SJCRH30 (cell line): ENCODE data around the gene TRMT10C. TPM values are rescaled to one million over a fixed set of nuclear protein-coding genes. Genes with fewer than 3 reads are reported as not detected.

Experiments used
- DNase-seq, 2 experiments: peaks; one replicate each; pipeline ENCODE4 v3.0.0-alpha.2; 2015 to 2020
- H3K27ac ChIP-seq: fragments of 250-450 bp; sonication (Bioruptor Pico); 2 replicates; pipeline ENCODE4 v1.5.1; 2020; ENCODE audit warnings: mild to moderate bottlenecking, moderate library complexity
- H3K27me3 ChIP-seq: fragments of 250-450 bp; sonication (Bioruptor Pico); 2 replicates; pipeline ENCODE4 v1.5.1; 2020; ENCODE audit warnings: mild to moderate bottlenecking, moderate library complexity
- H3K36me3 ChIP-seq: fragments of 250-450 bp; sonication (Bioruptor Pico); 2 replicates; pipeline ENCODE4 v1.5.1; 2020; ENCODE audit warnings: mild to moderate bottlenecking, moderate library complexity
- H3K4me1 ChIP-seq: fragments of 250-450 bp; sonication (Bioruptor Pico); 2 replicates; pipeline ENCODE4 v1.5.1; 2020; ENCODE audit warnings: mild to moderate bottlenecking, moderate library complexity
- H3K4me3 ChIP-seq: fragments of 250-450 bp; sonication (Bioruptor Pico); 2 replicates; pipeline ENCODE4 v1.5.1; 2020; ENCODE audit warnings: mild to moderate bottlenecking, moderate library complexity
- H3K9me3 ChIP-seq: fragments of 250-450 bp; sonication (Bioruptor Pico); replicated peaks from 2 replicates; pipeline ENCODE4 v1.5.1; 2020; ENCODE audit warnings: mild to moderate bottlenecking, moderate library complexity
- total RNA-seq: library from RNA; depleted of rRNA; stranded (reverse); fragments of >200 nt; shearing (Covaris generic); gene quantifications from 2 replicates; pipeline ENCODE4 v1.2.3, GENCODE V29; 2014; rRNA removed

TRMT10C gene
- 76.7 and 88.6 TPM in 2 replicates for total RNA-seq

- Histone ChIP-seq H3K4me1 (no peaks in the 10 kb centered on the region), H3K36me3 (peaks cover 30% of the 10 kb centered on the region), H3K27me3 (no peaks in the 10 kb centered on the region), H3K27ac (peak within 1 kb of the TSS; percentile 67), H3K9me3 (no peaks in the 10 kb centered on the region), H3K4me3 (peak within 1 kb of the TSS; percentile 84)
- peak; percentile 95 to 98 for DNase-seq
Measured at GRCh38 chr3:101561630-101562328, at the start of gene TRMT10C. Gene TRMT10C (plus strand): TSS chr3:101561868. CDS start chr3:101564782, 2,914 bp downstream.

GRCh38 chr3:101512396-101512645, 49.3 kb upstream of the TRMT10C start:
- DNase-seq = no peak
- no peaks in the 10 kb centered on the region for H3K27me3 ChIP-seq
- no peaks in the 10 kb centered on the region for H3K4me1 ChIP-seq
- H3K27ac ChIP-seq = peak overlapping the region; percentile 76
- peak overlapping the region; percentile 78 for H3K4me3 ChIP-seq
- H3K9me3 ChIP-seq = no peaks in the 10 kb centered on the region
- H3K36me3 ChIP-seq = no peaks in the 10 kb centered on the region

- no peaks in the 10 kb centered on the region for H3K4me1 ChIP-seq
- H3K9me3 ChIP-seq = no peaks in the 10 kb centered on the region
- DNase-seq = peak; percentile 90 to 94
- peak within 1 kb of the TSS; percentile 76 for H3K27ac ChIP-seq
- no peaks in the 10 kb centered on the region for H3K27me3 ChIP-seq
- peak within 1 kb of the TSS; percentile 78 for H3K4me3 ChIP-seq
- H3K36me3 ChIP-seq = no peaks in the 10 kb centered on the region
Measured at GRCh38 chr3:101512646-101513418, 48.8 kb upstream of the TRMT10C start, which contains the start of gene SENP7. Gene SENP7 (minus strand): TSS chr3:101513212. CDS start chr3:101513130, 82 bp downstream.

- no peaks in the 10 kb centered on the region for H3K36me3 ChIP-seq
- H3K4me3 ChIP-seq = peak overlapping the region; percentile 78
- H3K4me1 ChIP-seq = no peaks in the 10 kb centered on the region
- no peak for DNase-seq
- peak overlapping the region; percentile 76 for H3K27ac ChIP-seq
- H3K27me3 ChIP-seq = no peaks in the 10 kb centered on the region
- no peaks in the 10 kb centered on the region for H3K9me3 ChIP-seq
Measured at GRCh38 chr3:101513419-101513986, 48.2 kb upstream of the TRMT10C start.

GRCh38 chr3:101518421-101518871, 43.2 kb upstream of the TRMT10C start:
- no peak overlapping the region for H3K4me3 ChIP-seq
- DNase-seq = peak in 1 of 2 experiments; percentile 39
- H3K27ac ChIP-seq = no peak overlapping the region
- H3K9me3 ChIP-seq = no peaks in the 10 kb centered on the region
- H3K4me1 ChIP-seq = no peaks in the 10 kb centered on the region
- no peaks in the 10 kb centered on the region for H3K36me3 ChIP-seq
- H3K27me3 ChIP-seq = no peaks in the 10 kb centered on the region

- no peaks in the 10 kb centered on the region for H3K4me1 ChIP-seq
Measured at GRCh38 chr3:101519685-101520365, 41.8 kb upstream of the TRMT10C start.

GRCh38 chr3:101521211-101521701, 40.4 kb upstream of the TRMT10C start:
- Histone ChIP-seq H3K4me1 (no peaks in the 10 kb centered on the region), H3K36me3 (no peaks in the 10 kb centered on the region), H3K27me3 (no peaks in the 10 kb centered on the region), H3K4me3 (no peak overlapping the region), H3K27ac (no peak overlapping the region), H3K9me3 (no peaks in the 10 kb centered on the region)
- DNase-seq = no peak

More at GRCh38 chr3:101519685-101520365, 41.8 kb upstream of the TRMT10C start:
- Histone ChIP-seq H3K9me3 (no peaks in the 10 kb centered on the region), H3K27ac (no peak overlapping the region), H3K4me3 (no peak overlapping the region), H3K36me3 (no peaks in the 10 kb centered on the region), H3K27me3 (no peaks in the 10 kb centered on the region)
- no peak for DNase-seq

- no peak for DNase-seq
- no peaks in the 10 kb centered on the region for H3K36me3 ChIP-seq
- H3K27ac ChIP-seq = no peak overlapping the region
Measured at GRCh38 chr3:101527441-101527840, 34.2 kb upstream of the TRMT10C start.

GRCh38 chr3:101527906-101528305, 33.8 kb upstream of the TRMT10C start:
- no peaks in the 10 kb centered on the region for H3K36me3 ChIP-seq
- no peaks in the 10 kb centered on the region for H3K9me3 ChIP-seq
- H3K27ac ChIP-seq = no peak overlapping the region
- H3K4me3 ChIP-seq = no peak overlapping the region
- no peak for DNase-seq
- no peaks in the 10 kb centered on the region for H3K27me3 ChIP-seq
- no peaks in the 10 kb centered on the region for H3K4me1 ChIP-seq

More at GRCh38 chr3:101527441-101527840, 34.2 kb upstream of the TRMT10C start:
- no peaks in the 10 kb centered on the region for H3K4me1 ChIP-seq
- H3K9me3 ChIP-seq = no peaks in the 10 kb centered on the region
- no peaks in the 10 kb centered on the region for H3K27me3 ChIP-seq
- H3K4me3 ChIP-seq = no peak overlapping the region

- H3K27me3 ChIP-seq = no peaks in the 10 kb centered on the region; the same call in 1 of the 2 replicates
- H3K27ac ChIP-seq = no peak overlapping the region
- no peaks in the 10 kb centered on the region for H3K9me3 ChIP-seq
- DNase-seq = no peak
- no peaks in the 10 kb centered on the region for H3K4me1 ChIP-seq
- no peak overlapping the region for H3K4me3 ChIP-seq
- H3K36me3 ChIP-seq = no peaks in the 10 kb centered on the region
Measured at GRCh38 chr3:101529816-101530685, 31.6 kb upstream of the TRMT10C start.

GRCh38 chr3:101530686-101531047, 31.0 kb upstream of the TRMT10C start:
- no peak for DNase-seq
- no peaks in the 10 kb centered on the region for H3K9me3 ChIP-seq
- no peaks in the 10 kb centered on the region; the same call in 1 of the 2 replicates for H3K27me3 ChIP-seq
- no peaks in the 10 kb centered on the region for H3K4me1 ChIP-seq
- no peak overlapping the region for H3K27ac ChIP-seq
- H3K36me3 ChIP-seq = no peaks in the 10 kb centered on the region
- H3K4me3 ChIP-seq = no peak overlapping the region

GRCh38 chr3:101531473-101532086, 30.1 kb upstream of the TRMT10C start:
- Histone ChIP-seq H3K4me1 (no peaks in the 10 kb centered on the region), H3K27ac (no peak overlapping the region), H3K36me3 (no peaks in the 10 kb centered on the region), H3K9me3 (no peaks in the 10 kb centered on the region), H3K4me3 (no peak overlapping the region), H3K27me3 (no peaks in the 10 kb centered on the region; the same call in 1 of the 2 replicates)
- DNase-seq = no peak

- H3K4me1 ChIP-seq = no peaks in the 10 kb centered on the region
- no peak overlapping the region for H3K4me3 ChIP-seq
- no peak for DNase-seq
- H3K36me3 ChIP-seq = no peaks in the 10 kb centered on the region
- no peak overlapping the region for H3K27ac ChIP-seq
- no peaks in the 10 kb centered on the region for H3K9me3 ChIP-seq
- no peaks in the 10 kb centered on the region; the same call in 1 of the 2 replicates for H3K27me3 ChIP-seq
Measured at GRCh38 chr3:101532783-101533602, 28.7 kb upstream of the TRMT10C start.
